Muscle layer of duodenum (tissue), 2 donors: ENCODE measurements around the gene TLR8.

Experiments
- H3K27ac ChIP-seq: one replicate; pipeline ENCODE4 v1.7.0; 2013; ENCODE audit warnings: mild to moderate bottlenecking, low read length
- H3K27me3 ChIP-seq: one replicate; pipeline ENCODE4 v1.7.0; 2013; ENCODE audit warnings: low read depth, mild to moderate bottlenecking, control low read depth, low read length
- H3K36me3 ChIP-seq, 2 donors: one replicate each; pipeline ENCODE4 v1.7.0; 2013; ENCODE audit warnings: low read length in 2 of 2, control low read depth in 1 of 2, mild to moderate bottlenecking in 1 of 2; ENCODE audit not compliant: insufficient read depth in 2 of 2, control insufficient read depth in 1 of 2
- H3K4me1 ChIP-seq, 2 donors: one replicate each; pipeline ENCODE4 v1.7.0; 2013; ENCODE audit warnings: low read length in 2 of 2, mild to moderate bottlenecking in 2 of 2, control low read depth in 1 of 2, moderate library complexity in 1 of 2; ENCODE audit not compliant: insufficient read depth in 2 of 2, control insufficient read depth in 1 of 2
- H3K4me3 ChIP-seq, 2 donors: one replicate each; pipeline ENCODE4 v1.7.0; 2013; ENCODE audit warnings: low read length in 2 of 2, low read depth in 1 of 2, mild to moderate bottlenecking in 1 of 2
- H3K9me3 ChIP-seq, 2 donors: one replicate each; pipeline ENCODE4 v1.7.0; 2013; ENCODE audit warnings: low read length in 2 of 2, control low read depth in 1 of 2, mild to moderate bottlenecking in 1 of 2; ENCODE audit not compliant: control insufficient read depth in 1 of 2
- donor health status: healthy.

The TLR8 gene

GRCh38 chrX:12906046-12906761 lies at the start of gene TLR8:
Gene TLR8 (plus strand): TSS chrX:12906620. CDS start chrX:12906707, 87 bp downstream.
- no peaks in the 10 kb centered on the region for H3K27me3 ChIP-seq
- no peak within 1 kb of the TSS for H3K4me3 ChIP-seq
- H3K36me3 ChIP-seq: no peaks in the 10 kb centered on the region
- H3K4me1 ChIP-seq: no peaks in the 10 kb centered on the region
- no peaks in the 10 kb centered on the region for H3K9me3 ChIP-seq
- H3K27ac ChIP-seq: no peak within 1 kb of the TSS

GRCh38 chrX:12865359-12865758 lies 41.1 kb upstream of the TLR8 start:
- Histone ChIP-seq H3K36me3 (no peaks in the 10 kb centered on the region), H3K4me3 (no peak overlapping the region), H3K27ac (no peak overlapping the region), H3K27me3 (no peaks in the 10 kb centered on the region), H3K4me1 (no peaks in the 10 kb centered on the region), H3K9me3 (no peaks in the 10 kb centered on the region)

- Histone ChIP-seq H3K36me3 (no peaks in the 10 kb centered on the region), H3K27ac (no peak within 1 kb of the TSS), H3K4me1 (no peaks in the 10 kb centered on the region), H3K27me3 (no peaks in the 10 kb centered on the region), H3K9me3 (no peaks in the 10 kb centered on the region), H3K4me3 (no peak within 1 kb of the TSS)
Observed at GRCh38 chrX:12866451-12867377, 39.7 kb upstream of the TLR8 start, which contains the start of gene TLR7. Gene TLR7 (plus strand): TSS chrX:12867072. CDS start chrX:12867579, 507 bp downstream.

- H3K4me3 ChIP-seq: no peak overlapping the region
- H3K27ac ChIP-seq: no peak overlapping the region
Observed at GRCh38 chrX:12867685-12868084, 38.7 kb upstream of the TLR8 start.

GRCh38 chrX:12868747-12869146 lies 37.7 kb upstream of the TLR8 start:
- H3K27me3 ChIP-seq: no peaks in the 10 kb centered on the region
- H3K4me3 ChIP-seq: no peak overlapping the region
- H3K9me3 ChIP-seq: no peaks in the 10 kb centered on the region
- no peak overlapping the region for H3K27ac ChIP-seq
- H3K36me3 ChIP-seq: no peaks in the 10 kb centered on the region
- no peaks in the 10 kb centered on the region for H3K4me1 ChIP-seq

More at GRCh38 chrX:12867685-12868084, 38.7 kb upstream of the TLR8 start:
- no peaks in the 10 kb centered on the region for H3K27me3 ChIP-seq
- H3K36me3 ChIP-seq: no peaks in the 10 kb centered on the region
- H3K4me1 ChIP-seq: no peaks in the 10 kb centered on the region
- no peaks in the 10 kb centered on the region for H3K9me3 ChIP-seq

- Histone ChIP-seq H3K4me1 (no peaks in the 10 kb centered on the region), H3K9me3 (no peaks in the 10 kb centered on the region), H3K36me3 (no peaks in the 10 kb centered on the region), H3K27me3 (no peaks in the 10 kb centered on the region), H3K4me3 (no peak overlapping the region), H3K27ac (no peak overlapping the region)
Observed at GRCh38 chrX:12871257-12871656, 35.2 kb upstream of the TLR8 start.

GRCh38 chrX:12872741-12873140 lies 33.7 kb upstream of the TLR8 start:
- Histone ChIP-seq H3K4me1 (no peaks in the 10 kb centered on the region), H3K27me3 (no peaks in the 10 kb centered on the region), H3K27ac (no peak overlapping the region)

GRCh38 chrX:12874581-12874980 lies 31.8 kb upstream of the TLR8 start:
- Histone ChIP-seq H3K36me3 (no peaks in the 10 kb centered on the region), H3K9me3 (no peaks in the 10 kb centered on the region), H3K4me1 (no peaks in the 10 kb centered on the region), H3K27ac (no peak overlapping the region), H3K4me3 (no peak overlapping the region), H3K27me3 (no peaks in the 10 kb centered on the region)

More at GRCh38 chrX:12872741-12873140, 33.7 kb upstream of the TLR8 start:
- Histone ChIP-seq H3K9me3 (no peaks in the 10 kb centered on the region), H3K4me3 (no peak overlapping the region), H3K36me3 (no peaks in the 10 kb centered on the region)

GRCh38 chrX:12877386-12877785 lies 29.0 kb upstream of the TLR8 start:
- no peaks in the 10 kb centered on the region for H3K9me3 ChIP-seq
- no peaks in the 10 kb centered on the region for H3K27me3 ChIP-seq
- H3K27ac ChIP-seq: no peak overlapping the region
- no peaks in the 10 kb centered on the region for H3K36me3 ChIP-seq
- no peak overlapping the region for H3K4me3 ChIP-seq
- no peaks in the 10 kb centered on the region for H3K4me1 ChIP-seq

GRCh38 chrX:12878536-12878935 lies 27.9 kb upstream of the TLR8 start:
- no peaks in the 10 kb centered on the region for H3K4me1 ChIP-seq
- no peaks in the 10 kb centered on the region for H3K36me3 ChIP-seq
- H3K4me3 ChIP-seq: no peak overlapping the region
- H3K27me3 ChIP-seq: no peaks in the 10 kb centered on the region
- H3K9me3 ChIP-seq: no peaks in the 10 kb centered on the region
- no peak overlapping the region for H3K27ac ChIP-seq

- no peaks in the 10 kb centered on the region for H3K36me3 ChIP-seq
- no peak overlapping the region for H3K27ac ChIP-seq
- no peaks in the 10 kb centered on the region for H3K9me3 ChIP-seq
- no peaks in the 10 kb centered on the region for H3K4me1 ChIP-seq
- H3K4me3 ChIP-seq: no peak overlapping the region
- H3K27me3 ChIP-seq: no peaks in the 10 kb centered on the region
Observed at GRCh38 chrX:12881914-12882313, 24.5 kb upstream of the TLR8 start.
